Adrenal gland (tissue), 5 donors: ENCODE data around the gene KCNMB3.

Experiments
- POLR2A ChIP-seq, 2 donors: fragments of 450-650 bp; IDR thresholded peaks; one replicate each; pipeline ENCODE4 v1.6.1; 2017; ENCODE audit warnings: antibody characterized with exemption in 2 of 2, mild to moderate bottlenecking in 2 of 2, moderate library complexity in 1 of 2
- TF ChIP-seq, protein P1 (sequence below), 6 experiments: fragments of 450-650 bp in 4 of 6; fragments of 200-600 bp in 2 of 6; sonication (generic) in 1 of 6; IDR thresholded peaks; 1 replicate in 5 of 6; 2 replicates in 1 of 6; pipeline versions ENCODE4 v1.5.1 to v1.8.0; 2016 to 2021; ENCODE audit warnings: antibody characterized with exemption in 6 of 6, mild to moderate bottlenecking in 2 of 6, moderate library complexity in 1 of 6
- donor health status: DM: no; HTN: no; CAD: no.

DNA sequence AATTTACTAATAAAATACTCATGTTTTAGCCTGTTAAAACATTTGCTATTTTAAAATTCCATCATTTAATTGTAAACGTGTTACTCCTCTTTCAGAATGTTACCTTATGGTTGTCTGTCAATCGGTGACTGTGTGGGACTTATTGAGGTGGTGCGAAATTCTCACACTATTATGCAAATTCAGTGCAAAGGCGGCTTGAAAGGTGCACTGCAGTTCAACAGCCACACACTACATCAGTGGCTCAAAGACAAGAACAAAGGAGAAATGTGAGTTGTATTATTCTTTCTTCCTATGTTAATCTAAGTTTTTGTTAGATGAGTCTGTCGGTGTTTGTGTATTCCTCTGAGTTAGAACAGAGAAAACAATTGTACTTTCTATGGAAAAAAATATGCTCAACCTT, 21.7 kb downstream of the KCNMB3 start:
- TF ChIP-seq, protein P1, sequence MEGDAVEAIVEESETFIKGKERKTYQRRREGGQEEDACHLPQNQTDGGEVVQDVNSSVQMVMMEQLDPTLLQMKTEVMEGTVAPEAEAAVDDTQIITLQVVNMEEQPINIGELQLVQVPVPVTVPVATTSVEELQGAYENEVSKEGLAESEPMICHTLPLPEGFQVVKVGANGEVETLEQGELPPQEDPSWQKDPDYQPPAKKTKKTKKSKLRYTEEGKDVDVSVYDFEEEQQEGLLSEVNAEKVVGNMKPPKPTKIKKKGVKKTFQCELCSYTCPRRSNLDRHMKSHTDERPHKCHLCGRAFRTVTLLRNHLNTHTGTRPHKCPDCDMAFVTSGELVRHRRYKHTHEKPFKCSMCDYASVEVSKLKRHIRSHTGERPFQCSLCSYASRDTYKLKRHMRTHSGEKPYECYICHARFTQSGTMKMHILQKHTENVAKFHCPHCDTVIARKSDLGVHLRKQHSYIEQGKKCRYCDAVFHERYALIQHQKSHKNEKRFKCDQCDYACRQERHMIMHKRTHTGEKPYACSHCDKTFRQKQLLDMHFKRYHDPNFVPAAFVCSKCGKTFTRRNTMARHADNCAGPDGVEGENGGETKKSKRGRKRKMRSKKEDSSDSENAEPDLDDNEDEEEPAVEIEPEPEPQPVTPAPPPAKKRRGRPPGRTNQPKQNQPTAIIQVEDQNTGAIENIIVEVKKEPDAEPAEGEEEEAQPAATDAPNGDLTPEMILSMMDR (IDR thresholded peaks at IDR 0.05), result no peak
- TF ChIP-seq POLR2A (IDR thresholded peaks at IDR 0.05), result no peak
